ENCODE measurements around the gene NFKBIL1. TPM values are rescaled to one million over a fixed set of nuclear protein-coding genes. Genes with fewer than 3 reads are reported as not detected.
"Not testable (repeated sequence)": the region's sequence is repeated elsewhere in the genome, so short reads cannot be mapped to it uniquely, and the experiment has no call there.

The NFKBIL1 gene
- total RNA-seq, 1 donor from 2014 or later: 9.5 TPM

GRCh38 chr6:31533455-31533841 is 14.0 kb upstream of the NFKBIL1 start:
- intact Hi-C loops (cut with DNase I): no loop called here
- DNase-seq (ENCODE audit: low spot score): no peak

GRCh38 chr6:31534011-31534410 is 13.4 kb upstream of the NFKBIL1 start:
- no peak for DNase-seq (ENCODE audit: low spot score)
- intact Hi-C loops (cut with DNase I): no loop called here

- DNase-seq (ENCODE audit: low spot score): no peak
- intact Hi-C loops (cut with DNase I): no loop called here
Measured at GRCh38 chr6:31534521-31535040, 12.8 kb upstream of the NFKBIL1 start.

- no peak for DNase-seq (ENCODE audit: low spot score)
- intact Hi-C loops (cut with DNase I): no loop called here
Measured at GRCh38 chr6:31535538-31536324, 11.7 kb upstream of the NFKBIL1 start.

- intact Hi-C loops (cut with DNase I): no loop called here
- DNase-seq (ENCODE audit: low spot score): no peak
Measured at GRCh38 chr6:31538805-31539400, 8.5 kb upstream of the NFKBIL1 start.

- intact Hi-C loops (cut with DNase I): loop anchor here (5.0 to 10.0 kb wide), 3 partner anchors 294 to 923 kb away; partner anchors contain the start of genes MRPS18B, NELFE, PPP1R10 and SKIC2
- no peak for DNase-seq (ENCODE audit: low spot score)
Measured at GRCh38 chr6:31540640-31541039, 6.8 kb upstream of the NFKBIL1 start.

GRCh38 chr6:31541059-31541657 is 6.2 kb upstream of the NFKBIL1 start:
- intact Hi-C loops (cut with DNase I): loop anchor here (5.0 to 10.0 kb wide), 3 partner anchors 294 to 924 kb away; partner anchors contain the start of genes MRPS18B, NELFE, PPP1R10 and SKIC2
- DNase-seq (ENCODE audit: low spot score): no peak

GRCh38 chr6:31541658-31542521 is 5.5 kb upstream of the NFKBIL1 start, which contains the start of gene DDX39B:
Gene DDX39B (minus strand): TSS chr6:31542003. CDS start chr6:31540532, 1,471 bp downstream.
- DNase-seq (ENCODE audit: low spot score): peak; percentile 98
- intact Hi-C loops (cut with DNase I): loop anchor here (2.0 to 10.0 kb wide), 4 partner anchors 49 to 925 kb away; partner anchors contain the start of genes MRPS18B, NELFE, PPP1R10 and SKIC2

GRCh38 chr6:31543639-31544038 is 3.8 kb upstream of the NFKBIL1 start:
- intact Hi-C loops (cut with DNase I): loop anchor here (2.0 to 10.0 kb wide), 4 partner anchors 51 to 926 kb away; partner anchors contain the start of genes MRPS18B, NELFE, PPP1R10 and SKIC2

GRCh38 chr6:31544676-31545075 is 2.7 kb upstream of the NFKBIL1 start:
- intact Hi-C loops (cut with DNase I): loop anchor here (5.0 to 10.0 kb wide), 4 partner anchors 38 to 927 kb away; partner anchors contain the start of genes LTB, MRPS18B, NELFE and PPP1R10
- peak; percentile 17 for DNase-seq (ENCODE audit: low spot score)

More at GRCh38 chr6:31543639-31544038, 3.8 kb upstream of the NFKBIL1 start:
- DNase-seq (ENCODE audit: low spot score): peak; percentile 49

GRCh38 chr6:31545291-31545690 is 2.1 kb upstream of the NFKBIL1 start:
- DNase-seq (ENCODE audit: low spot score): peak; percentile 47
- intact Hi-C loops (cut with DNase I): loop anchor here (5.0 to 10.0 kb wide), 3 partner anchors 37 to 410 kb away; partner anchors contain the start of genes LTB, NELFE and SKIC2

- DNase-seq (ENCODE audit: low spot score): peak; percentile 94
- intact Hi-C loops (cut with DNase I): loop anchor here (1.0 to 10.0 kb wide), 4 partner anchors 36 to 408 kb away; partner anchors contain the start of genes LTB, NELFE and SKIC2
Measured at GRCh38 chr6:31546339-31546957, 960 bp upstream of the NFKBIL1 start, which contains the start of gene ATP6V1G2. Gene ATP6V1G2 (minus strand): TSS chr6:31546608. CDS start chr6:31546559, 49 bp downstream.

- no peak for DNase-seq (ENCODE audit: low spot score)
- intact Hi-C loops (cut with DNase I): loop anchor here (1.0 to 10.0 kb wide), 4 partner anchors 34 to 407 kb away; partner anchors contain the start of genes LTB, NELFE, PRRC2A and SKIC2
Measured at GRCh38 chr6:31547727-31548543, 527 bp downstream of the NFKBIL1 start.

GRCh38 chr6:31548544-31548873 is 1.1 kb downstream of the NFKBIL1 start:
- no peak for DNase-seq (ENCODE audit: low spot score)
- intact Hi-C loops (cut with DNase I): loop anchor here (5.0 to 10.0 kb wide), 3 partner anchors 34 to 406 kb away; partner anchors contain the start of genes LTB, NELFE and SKIC2

- intact Hi-C loops (cut with DNase I): not testable (repeated sequence)
- DNase-seq (ENCODE audit: low spot score): peak; percentile 86
Measured at GRCh38 chr6:31551371-31551770, 4.0 kb downstream of the NFKBIL1 start.

- DNase-seq (ENCODE audit: low spot score): no peak
- intact Hi-C loops (cut with DNase I): no loop called here
Measured at GRCh38 chr6:31556307-31556706, 8.9 kb downstream of the NFKBIL1 start.

All from cardiac septum (tissue), 1 donor.